Suprapubic skin (tissue), 4 donors: Measurements from ENCODE around the gene SNX1. TPM values are rescaled to one million over a fixed set of nuclear protein-coding genes. Genes with fewer than 3 reads are reported as not detected.

Experiments used
- DNase-seq, 2 donors: peaks; one replicate each; pipeline ENCODE4 v3.0.0-alpha.2; 2019; ENCODE audit warnings: low spot score in 2 of 2
- H3K27ac ChIP-seq: fragments of 200-600 bp; sonication (generic); one replicate; pipeline ENCODE4 v1.5.1; 2019
- H3K27me3 ChIP-seq: fragments of 200-600 bp; sonication (generic); one replicate; pipeline ENCODE4 v1.5.1; 2019
- H3K36me3 ChIP-seq: fragments of 200-600 bp; sonication (generic); one replicate; pipeline ENCODE4 v1.5.1; 2019
- H3K4me1 ChIP-seq: fragments of 200-600 bp; sonication (generic); one replicate; pipeline ENCODE4 v1.5.1; 2019
- H3K4me3 ChIP-seq: fragments of 200-600 bp; sonication (generic); one replicate; pipeline ENCODE4 v1.5.1; 2019; ENCODE audit warnings: mild to moderate bottlenecking
- H3K9me3 ChIP-seq: fragments of 200-600 bp; sonication (generic); one replicate; pipeline ENCODE4 v1.5.1; 2019
- CTCF ChIP-seq, 2 donors: fragments of 200-600 bp in 1 of 2; fragments of 450-650 bp in 1 of 2; sonication (generic) in 1 of 2; IDR thresholded peaks; one replicate each; pipeline ENCODE4 v1.5.1; 2016 to 2019; ENCODE audit warnings: antibody characterized with exemption in 2 of 2, mild to moderate bottlenecking in 1 of 2, moderate library complexity in 1 of 2
- EP300 ChIP-seq: sonication (generic); formaldehyde crosslinking; IDR thresholded peaks from one replicate; pipeline ENCODE4 v1.6.1; 2017; ENCODE audit warnings: antibody characterized with exemption
- POLR2A ChIP-seq, 2 donors: fragments of 450-650 bp; IDR thresholded peaks; one replicate each; pipeline ENCODE4 v1.6.1; 2017; ENCODE audit warnings: antibody characterized with exemption in 2 of 2, mild to moderate bottlenecking in 2 of 2, moderate library complexity in 2 of 2
- POLR2AphosphoS5 ChIP-seq, 3 donors: sonication (generic); formaldehyde crosslinking; IDR thresholded peaks; one replicate each; pipeline ENCODE4 v1.6.1; 2017; ENCODE audit warnings: antibody characterized with exemption in 3 of 3
- WGBS: methylation state at CpG from one replicate; pipeline ENCODE4 v1.1.5; 2018; 5-methylcytosine and 5-hydroxymethylcytosine counted together
- total RNA-seq, 4 donors: library from RNA; depleted of rRNA; stranded (reverse); fragments of >200 nt; gene quantifications; one replicate each; pipeline ENCODE4 v1.1.0, GENCODE V29; 2016

Gene SNX1
- total RNA-seq, 4 donors from 2014 or later: 56.4 to 96.6 (median 68.6) TPM

DNA sequence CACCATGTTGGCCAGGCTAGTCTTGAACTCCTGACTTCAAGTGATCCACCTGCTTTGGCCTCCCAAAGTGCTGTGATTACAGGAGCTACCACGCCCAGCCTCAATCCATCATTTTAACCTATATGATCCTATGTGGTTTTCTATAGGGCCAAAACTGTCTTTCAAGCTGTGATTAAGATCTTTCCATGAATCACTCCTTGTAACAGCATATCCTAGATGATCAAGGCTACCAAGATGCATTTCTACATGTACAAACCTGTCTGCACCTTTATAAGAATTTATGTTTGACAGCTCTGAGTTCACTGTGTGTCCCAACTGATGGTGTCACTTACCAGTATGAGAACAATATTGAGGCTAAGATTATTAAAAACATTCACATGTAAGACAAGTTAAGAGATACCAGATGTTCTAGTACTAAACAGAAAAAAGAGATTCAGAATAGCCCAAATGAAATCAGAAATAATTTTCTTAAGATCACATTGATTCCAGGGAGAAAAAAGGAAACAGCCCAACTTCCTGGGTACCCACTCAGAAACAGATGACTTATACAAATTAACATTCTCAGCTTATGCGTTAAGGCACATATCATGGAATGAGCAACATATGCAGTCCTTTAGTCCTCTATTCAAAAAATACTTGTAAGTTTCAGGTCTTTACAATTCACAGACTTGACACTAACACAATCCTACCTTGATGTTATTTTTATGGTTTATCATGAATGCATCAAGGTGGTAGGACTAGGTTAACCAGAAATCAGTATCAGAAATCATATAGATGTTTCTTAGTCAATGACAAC is 91.8 kb downstream of the SNX1 start:
- H3K27ac ChIP-seq: peak overlapping the region; percentile 66
- DNase-seq: no peak
- H3K4me1 ChIP-seq: peaks cover 8% of the 10 kb centered on the region
- TF ChIP-seq POLR2A (IDR thresholded peaks at IDR 0.05) (no peak), POLR2AphosphoS5 (IDR thresholded peaks at IDR 0.05) (no peak), EP300 (no peak), CTCF (IDR thresholded peaks at IDR 0.05) (no peak)
- peaks cover 13% of the 10 kb centered on the region for H3K36me3 ChIP-seq
- no peaks in the 10 kb centered on the region for H3K27me3 ChIP-seq
- WGBS: 43% methylated on average over 2 of the region's 2 CpGs
- no peaks in the 10 kb centered on the region for H3K9me3 ChIP-seq
- no peak overlapping the region for H3K4me3 ChIP-seq

Other genes starting within 250 kb of the SNX1 start
- 10 to 100 TPM; 13.1 to 30.8 (median 26.4) TPM for gene DAPK2, start 49.5 kb upstream of the SNX1 start, total RNA-seq
- 10 to 100 TPM; 19.1 to 37.0 (median 21.8) TPM for gene CIAO2A, start 2.1 kb upstream of the SNX1 start, total RNA-seq
- under 1 TPM in 3 of 4 donors, not detected in 1; 0.19 to 0.80 (median 0.64) TPM for gene SNX22, start 55.7 kb downstream of the SNX1 start, total RNA-seq
- 100 to 1,000 TPM; 124 to 248 (median 180) TPM for gene PPIB, start 67.0 kb downstream of the SNX1 start, total RNA-seq